GM18502 (cell line): ENCODE measurements around the gene CHCHD1.
"Not testable (repeated sequence)": the region's sequence is repeated elsewhere in the genome, so short reads cannot be mapped to it uniquely, and the experiment has no call there.

ENCODE experiments used
- ATAC-seq: cut with Tn5 transposase; IDR thresholded peaks from one replicate; pipeline ENCODE4 v1.9.1; 2021; ENCODE audit warnings: mild to moderate bottlenecking; ENCODE audit not compliant: unreplicated experiment, poor library complexity

Gene CHCHD1

GRCh38 chr10:73829090-73829489, 47.2 kb downstream of the CHCHD1 start:
- not testable (repeated sequence) for ATAC-seq
